ENCODE data around the gene SPATA2L.

The SPATA2L gene

GRCh38 chr16:89701425-89702406, at the start of gene SPATA2L:
SPATA2L (minus strand) TSS chr16:89701705; CDS start chr16:89701232, 473 bp downstream.
- peak; percentile 97 to 98 for DNase-seq

- DNase-seq, result peak in 1 of 2 donors; percentile 43
Measured at GRCh38 chr16:89749637-89750036, 48.1 kb upstream of the SPATA2L start.

- no peak for DNase-seq
Measured at GRCh38 chr16:89748921-89749320, 47.4 kb upstream of the SPATA2L start.

- DNase-seq, result no peak
Measured at GRCh38 chr16:89748076-89748475, 46.6 kb upstream of the SPATA2L start.

- no peak for DNase-seq
Measured at GRCh38 chr16:89746043-89746442, 44.5 kb upstream of the SPATA2L start.

- no peak for DNase-seq
Measured at GRCh38 chr16:89744813-89745212, 43.3 kb upstream of the SPATA2L start.

- no peak for DNase-seq
Measured at GRCh38 chr16:89742948-89743347, 41.4 kb upstream of the SPATA2L start.

- DNase-seq, result no peak
Measured at GRCh38 chr16:89741342-89742014, 40.0 kb upstream of the SPATA2L start.

GRCh38 chr16:89739383-89739782, 37.9 kb upstream of the SPATA2L start:
- no peak for DNase-seq

- no peak for DNase-seq
Measured at GRCh38 chr16:89738538-89739317, 37.2 kb upstream of the SPATA2L start.

- no peak for DNase-seq
Measured at GRCh38 chr16:89738072-89738377, 36.5 kb upstream of the SPATA2L start.

- peak; percentile 35 to 72 for DNase-seq
Measured at GRCh38 chr16:89737341-89738071, 36.0 kb upstream of the SPATA2L start.

GRCh38 chr16:89736554-89736953, 35.0 kb upstream of the SPATA2L start:
- no peak for DNase-seq

- no peak for DNase-seq
Measured at GRCh38 chr16:89733792-89734191, 32.3 kb upstream of the SPATA2L start.

- DNase-seq, result no peak
Measured at GRCh38 chr16:89733322-89733721, 31.8 kb upstream of the SPATA2L start.

- DNase-seq, result no peak
Measured at GRCh38 chr16:89732918-89733242, 31.4 kb upstream of the SPATA2L start.

GRCh38 chr16:89732142-89732917, 30.8 kb upstream of the SPATA2L start:
- no peak for DNase-seq

- DNase-seq, result no peak
Measured at GRCh38 chr16:89730610-89731234, 29.2 kb upstream of the SPATA2L start.

GRCh38 chr16:89729863-89730593, 28.5 kb upstream of the SPATA2L start:
- no peak for DNase-seq

- no peak for DNase-seq
Measured at GRCh38 chr16:89729293-89729692, 27.8 kb upstream of the SPATA2L start.

All from CD4-positive, alpha-beta T cell treated with Interleukin-4 for 1 hour (primary cell).